Measurements from ENCODE around the gene CEP152. TPM values are rescaled to one million over a fixed set of nuclear protein-coding genes. Genes with fewer than 3 reads are reported as not detected.

Gene CEP152, protein sequence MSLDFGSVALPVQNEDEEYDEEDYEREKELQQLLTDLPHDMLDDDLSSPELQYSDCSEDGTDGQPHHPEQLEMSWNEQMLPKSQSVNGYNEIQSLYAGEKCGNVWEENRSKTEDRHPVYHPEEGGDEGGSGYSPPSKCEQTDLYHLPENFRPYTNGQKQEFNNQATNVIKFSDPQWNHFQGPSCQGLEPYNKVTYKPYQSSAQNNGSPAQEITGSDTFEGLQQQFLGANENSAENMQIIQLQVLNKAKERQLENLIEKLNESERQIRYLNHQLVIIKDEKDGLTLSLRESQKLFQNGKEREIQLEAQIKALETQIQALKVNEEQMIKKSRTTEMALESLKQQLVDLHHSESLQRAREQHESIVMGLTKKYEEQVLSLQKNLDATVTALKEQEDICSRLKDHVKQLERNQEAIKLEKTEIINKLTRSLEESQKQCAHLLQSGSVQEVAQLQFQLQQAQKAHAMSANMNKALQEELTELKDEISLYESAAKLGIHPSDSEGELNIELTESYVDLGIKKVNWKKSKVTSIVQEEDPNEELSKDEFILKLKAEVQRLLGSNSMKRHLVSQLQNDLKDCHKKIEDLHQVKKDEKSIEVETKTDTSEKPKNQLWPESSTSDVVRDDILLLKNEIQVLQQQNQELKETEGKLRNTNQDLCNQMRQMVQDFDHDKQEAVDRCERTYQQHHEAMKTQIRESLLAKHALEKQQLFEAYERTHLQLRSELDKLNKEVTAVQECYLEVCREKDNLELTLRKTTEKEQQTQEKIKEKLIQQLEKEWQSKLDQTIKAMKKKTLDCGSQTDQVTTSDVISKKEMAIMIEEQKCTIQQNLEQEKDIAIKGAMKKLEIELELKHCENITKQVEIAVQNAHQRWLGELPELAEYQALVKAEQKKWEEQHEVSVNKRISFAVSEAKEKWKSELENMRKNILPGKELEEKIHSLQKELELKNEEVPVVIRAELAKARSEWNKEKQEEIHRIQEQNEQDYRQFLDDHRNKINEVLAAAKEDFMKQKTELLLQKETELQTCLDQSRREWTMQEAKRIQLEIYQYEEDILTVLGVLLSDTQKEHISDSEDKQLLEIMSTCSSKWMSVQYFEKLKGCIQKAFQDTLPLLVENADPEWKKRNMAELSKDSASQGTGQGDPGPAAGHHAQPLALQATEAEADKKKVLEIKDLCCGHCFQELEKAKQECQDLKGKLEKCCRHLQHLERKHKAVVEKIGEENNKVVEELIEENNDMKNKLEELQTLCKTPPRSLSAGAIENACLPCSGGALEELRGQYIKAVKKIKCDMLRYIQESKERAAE (N-terminal part only)
- 3.5 TPM for total RNA-seq

DNA sequence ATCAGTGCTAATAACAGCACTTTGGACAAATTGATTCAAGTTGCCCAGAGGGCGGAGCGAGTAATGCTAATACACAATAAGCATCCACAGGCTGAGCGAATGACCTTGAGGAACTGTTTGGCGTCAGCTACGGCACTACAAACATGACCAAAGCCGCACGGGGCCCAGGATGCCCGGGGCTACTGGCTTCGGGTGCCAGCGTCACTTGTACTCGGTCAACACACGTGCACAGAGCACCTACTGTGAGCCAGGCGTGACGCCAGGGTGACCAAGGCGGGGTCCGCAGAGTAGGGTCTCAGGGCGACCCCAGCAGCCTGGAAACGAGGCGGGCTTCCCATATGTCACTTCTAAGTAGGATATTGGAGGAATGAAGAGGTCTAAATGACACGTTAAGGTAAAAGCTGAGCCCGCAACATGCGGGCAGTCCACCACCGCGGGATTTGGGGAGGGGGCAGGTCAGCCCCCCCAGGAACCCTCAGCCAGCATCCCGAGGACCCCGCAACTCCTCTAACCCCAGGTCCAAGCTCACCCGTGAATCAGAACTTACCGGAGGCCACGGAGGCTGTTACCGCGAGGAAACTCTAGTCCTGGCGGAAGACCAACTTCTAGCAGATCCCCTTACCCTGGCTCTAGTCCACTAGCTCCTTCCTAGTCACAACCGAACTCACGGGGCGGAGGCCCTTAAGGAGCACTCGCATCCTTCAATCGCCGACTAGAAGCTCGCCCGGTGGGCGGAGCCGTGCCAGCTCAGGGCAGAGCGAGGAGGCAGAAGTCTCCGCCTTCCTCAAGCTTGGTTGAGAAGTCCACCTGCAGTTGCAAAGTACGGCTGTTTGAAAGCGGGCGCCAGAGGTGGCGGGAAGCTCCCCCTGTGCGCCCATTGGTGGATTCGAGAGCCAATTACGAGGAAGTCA, at the start of gene CEP152:
CEP152 (minus strand) TSS at position 656 of the 911 bp plus-strand sequence. CDS start 5,420 bp downstream, outside the sequence.

Other genes starting within 250 kb of the CEP152 start
- gene FBN1, start 165.4 kb downstream of the CEP152 start, total RNA-seq, result 23.1 TPM
- 232 TPM for gene EID1, start 67.1 kb upstream of the CEP152 start, total RNA-seq
- 10.1 TPM for gene SHC4, start 152.8 kb upstream of the CEP152 start, total RNA-seq
- gene SECISBP2L, start 235.4 kb upstream of the CEP152 start, total RNA-seq, result 91.6 TPM